Smooth muscle cell (in vitro differentiated cells): ENCODE data around the gene IL4R. TPM values are rescaled to one million over a fixed set of nuclear protein-coding genes. Genes with fewer than 3 reads are reported as not detected.

Source experiments
- DNase-seq: peaks from one replicate; lab custom pipeline; 2025; ENCODE audit not compliant: unreplicated experiment; lab: John Stamatoyannopoulos, UW
- H2AFZ ChIP-seq: fragments of 200-600 bp; sonication (generic); 2 replicates; pipeline ENCODE4 v1.6.0; 2016; ENCODE audit warnings: antibody characterized with exemption, low read depth, mild to moderate bottlenecking
- H3F3A ChIP-seq: fragments of 200-600 bp; sonication (generic); 2 replicates; pipeline ENCODE4 v1.6.0; 2017; ENCODE audit warnings: antibody characterized with exemption, low read depth
- H3K27ac ChIP-seq: fragments of 200-600 bp; sonication (generic); 2 replicates; pipeline ENCODE4 v1.5.1; 2016; ENCODE audit warnings: low read depth, mild to moderate bottlenecking
- H3K27me3 ChIP-seq: fragments of 200-600 bp; sonication (generic); 2 replicates; pipeline ENCODE4 v1.6.1; 2016; ENCODE audit warnings: low read depth, mild to moderate bottlenecking
- H3K36me3 ChIP-seq: fragments of 200-600 bp; sonication (generic); 2 replicates; pipeline ENCODE4 v1.5.1; 2016; ENCODE audit warnings: low read depth
- H3K4me1 ChIP-seq: fragments of 200-600 bp; sonication (generic); 2 replicates; pipeline ENCODE4 v1.5.1; 2016; ENCODE audit warnings: low read depth
- H3K4me2 ChIP-seq: fragments of 200-600 bp; sonication (generic); 2 replicates; pipeline ENCODE4 v1.6.0; 2016; ENCODE audit warnings: mild to moderate bottlenecking
- H3K4me3 ChIP-seq: fragments of 200-600 bp; sonication (generic); 2 replicates; pipeline ENCODE4 v1.5.1; 2016; ENCODE audit warnings: mild to moderate bottlenecking
- H3K79me2 ChIP-seq: fragments of 200-600 bp; sonication (generic); 2 replicates; pipeline ENCODE4 v1.6.0; 2016; ENCODE audit warnings: low read depth, mild to moderate bottlenecking
- H3K9ac ChIP-seq: fragments of 200-600 bp; sonication (generic); 2 replicates; pipeline ENCODE4 v1.6.0; 2016; ENCODE audit warnings: low read depth
- H3K9me3 ChIP-seq: fragments of 200-600 bp; sonication (generic); replicated peaks from 2 replicates; pipeline ENCODE4 v1.5.1; 2016; ENCODE audit warnings: low read depth
- H4K20me1 ChIP-seq: fragments of 200-600 bp; sonication (generic); 2 replicates; pipeline ENCODE4 v1.6.0; 2016; ENCODE audit warnings: low read depth
- CTCF ChIP-seq: fragments of 200-600 bp; sonication (generic); IDR thresholded peaks from 2 replicates; pipeline ENCODE4 v1.5.1; 2017; ENCODE audit warnings: borderline replicate concordance, mild to moderate bottlenecking, antibody characterized with exemption; ENCODE audit not compliant: insufficient read depth, poor library complexity, severe bottlenecking
- WGBS: methylation state at CpG from one replicate; pipeline ENCODE4 v1.1.7; 2016; ENCODE audit warnings: low lambda C conversion rate; 5-methylcytosine and 5-hydroxymethylcytosine counted together
- polyA plus RNA-seq: library from polyadenylated mRNA; unstranded; fragments of >200 nt; fragmentation: Nextera tagmentation; extraction: Ambion mirVana; gene quantifications from 2 replicates; pipeline ENCODE4 v1.2.1, GENCODE V29; 2016
- total RNA-seq: library from RNA; depleted of rRNA; stranded (reverse); fragments of >200 nt; gene quantifications from 2 replicates; pipeline ENCODE4 v1.2.3, GENCODE V29; 2014

The IL4R gene
- total and polyA plus RNA-seq, 2 experiments from 2014 or later: 13.4 to 24.0 TPM

DNA sequence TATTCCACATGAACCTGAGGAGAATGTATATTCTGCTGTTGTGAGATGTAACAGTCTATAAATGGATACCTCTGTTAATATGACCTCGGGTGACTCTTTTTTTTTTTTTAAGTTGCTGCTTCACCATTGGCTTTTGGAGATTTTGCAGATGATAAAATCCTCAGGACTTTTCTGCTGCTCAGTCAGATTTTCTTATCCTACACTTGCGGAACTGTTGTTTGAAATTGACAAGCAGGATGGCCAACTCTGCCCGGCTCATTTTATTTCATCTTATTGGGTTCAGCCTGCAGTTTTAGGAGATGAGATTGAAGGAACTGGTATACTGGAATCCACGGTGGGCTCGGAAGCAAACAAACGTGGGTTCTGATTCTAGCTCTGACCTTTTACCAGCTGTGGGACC, 19.3 kb downstream of the IL4R start:
- Histone ChIP-seq H3K4me1 (no peaks in the 10 kb centered on the region), H3K4me3 (no peak overlapping the region), H3K27me3 (no peaks in the 10 kb centered on the region), H3K27ac (no peak overlapping the region), H2AFZ (no peak overlapping the region), H3K4me2 (no peak overlapping the region), H3F3A (peaks cover 17% of the 10 kb centered on the region), H4K20me1 (no peaks in the 10 kb centered on the region), H3K9me3 (no peaks in the 10 kb centered on the region), H3K79me2 (peaks cover 13% of the 10 kb centered on the region), H3K36me3 (no peaks in the 10 kb centered on the region), H3K9ac (no peak overlapping the region)
- DNase-seq: no peak
- no peak for TF ChIP-seq CTCF
- WGBS: 92% methylated on average over 6 of the region's 6 CpGs

DNA sequence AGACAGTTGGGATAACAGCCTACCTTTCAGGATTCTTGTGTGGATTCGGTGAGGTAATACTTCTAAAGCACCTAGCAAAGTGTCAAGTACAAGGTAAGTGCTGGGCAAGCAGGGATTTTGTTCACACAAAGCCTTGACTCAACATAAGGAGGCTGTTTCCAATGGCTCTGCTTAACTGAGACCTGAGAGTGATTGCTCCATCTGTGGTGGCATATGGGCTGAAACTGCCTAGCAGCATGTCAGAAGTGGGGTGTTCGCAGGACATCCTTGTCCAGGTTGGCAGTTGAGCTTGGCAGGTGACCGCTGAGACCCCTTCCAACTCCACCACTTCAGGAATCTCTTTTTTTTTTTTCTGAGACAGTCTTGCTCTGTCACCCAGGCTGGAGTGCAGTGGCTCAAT, 19.8 kb downstream of the IL4R start:
- DNase-seq: no peak
- TF ChIP-seq CTCF: no peak
- no peaks in the 10 kb centered on the region for H3K36me3 ChIP-seq
- H3K27ac ChIP-seq: no peak overlapping the region
- H3K4me3 ChIP-seq: no peak overlapping the region
- no peaks in the 10 kb centered on the region for H4K20me1 ChIP-seq
- no peak overlapping the region for H2AFZ ChIP-seq
- peaks cover 8% of the 10 kb centered on the region for H3K79me2 ChIP-seq
- no peak overlapping the region for H3K9ac ChIP-seq
- WGBS: 91% methylated on average over 3 of the region's 3 CpGs
- no peaks in the 10 kb centered on the region for H3K4me1 ChIP-seq
- H3K27me3 ChIP-seq: no peaks in the 10 kb centered on the region
- H3K9me3 ChIP-seq: no peaks in the 10 kb centered on the region
- H3K4me2 ChIP-seq: no peak overlapping the region
- H3F3A ChIP-seq: peaks cover 14% of the 10 kb centered on the region

DNA sequence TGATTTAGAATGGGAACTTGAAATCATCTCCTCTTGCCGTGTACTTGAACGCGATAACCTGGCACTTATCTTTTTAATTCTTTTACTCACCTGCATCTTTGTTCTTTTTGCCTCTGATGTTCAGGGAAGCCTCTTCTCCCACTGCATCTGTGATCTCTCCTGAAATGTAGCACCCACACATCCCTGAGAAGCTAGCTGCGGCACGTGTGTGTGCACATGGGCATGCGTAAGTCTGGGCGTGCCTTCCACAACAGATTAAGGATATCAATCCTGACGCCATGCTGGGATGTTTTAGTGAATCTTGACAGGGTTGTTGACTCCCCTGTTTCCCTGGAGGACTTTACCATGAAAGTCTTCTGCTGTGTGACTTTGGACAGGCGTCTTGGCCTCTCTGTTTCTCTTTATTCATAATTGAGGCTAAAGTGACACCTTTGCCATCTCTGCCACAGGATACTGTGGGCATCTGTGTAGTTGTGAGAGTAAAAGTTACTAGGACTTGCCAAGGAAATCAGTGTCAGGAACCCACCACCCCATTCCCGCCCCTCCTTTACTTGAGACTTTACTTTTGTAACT, 20.5 kb downstream of the IL4R start:
- no peaks in the 10 kb centered on the region for H3K9me3 ChIP-seq

More for the DNA sequence above, 20.5 kb downstream of the IL4R start:
- Histone ChIP-seq H3K27ac (no peak overlapping the region), H4K20me1 (no peaks in the 10 kb centered on the region), H3K36me3 (no peaks in the 10 kb centered on the region), H3K4me1 (no peaks in the 10 kb centered on the region), H3F3A (peaks cover 7% of the 10 kb centered on the region), H3K4me2 (no peak overlapping the region), H3K79me2 (peaks cover 7% of the 10 kb centered on the region), H3K9ac (no peak overlapping the region), H3K4me3 (no peak overlapping the region), H2AFZ (no peak overlapping the region), H3K27me3 (no peaks in the 10 kb centered on the region)
- TF ChIP-seq CTCF: no peak
- WGBS: 96% methylated on average over 10 of the region's 10 CpGs
- no peak for DNase-seq
